Measurements from ENCODE around the gene ZBTB7C.

- no peak for TF ChIP-seq CTCF (conservative IDR thresholded peaks at IDR 0.05; ENCODE audit: low read length)
- no peak for TF ChIP-seq EZH2phosphoT487 (IDR thresholded peaks at IDR 0.05; ENCODE audit: borderline replicate concordance)
These were observed 257.6 kb downstream of the ZBTB7C start for GRCh38 chr18:48151421-48152065.

Data from Loucy (cell line).